Hepatocyte (in vitro differentiated cells): ENCODE data around the gene CACNA1C. TPM values are rescaled to one million over a fixed set of nuclear protein-coding genes. Genes with fewer than 3 reads are reported as not detected.

Experiments
- DNase-seq: peaks from one replicate; pipeline ENCODE4 v3.0.0-alpha.2; 2016; ENCODE audit warnings: low spot score
- H2AFZ ChIP-seq: fragments of 200-600 bp; sonication (generic); 2 replicates; pipeline ENCODE4 v1.6.0; 2016; ENCODE audit warnings: antibody characterized with exemption, mild to moderate bottlenecking
- H3K27ac ChIP-seq: fragments of 200-600 bp; sonication (generic); 2 replicates; pipeline ENCODE4 v1.5.1; 2016; ENCODE audit warnings: mild to moderate bottlenecking
- H3K27me3 ChIP-seq: fragments of 200-600 bp; sonication (generic); 2 replicates; pipeline ENCODE4 v1.6.1; 2016
- H3K36me3 ChIP-seq: fragments of 200-600 bp; sonication (generic); replicated peaks from 2 replicates; pipeline ENCODE4 v1.5.1; 2016; ENCODE audit warnings: low read depth; ENCODE audit not compliant: insufficient read depth
- H3K4me1 ChIP-seq: fragments of 200-600 bp; sonication (generic); 2 replicates; pipeline ENCODE4 v1.5.1; 2016; ENCODE audit warnings: mild to moderate bottlenecking, moderate library complexity; ENCODE audit not compliant: insufficient read depth
- H3K4me2 ChIP-seq: fragments of 200-600 bp; sonication (generic); 2 replicates; pipeline ENCODE4 v1.6.0; 2016
- H3K4me3 ChIP-seq: fragments of 200-600 bp; sonication (generic); 2 replicates; pipeline ENCODE4 v1.5.1; 2016; ENCODE audit warnings: mild to moderate bottlenecking
- H3K79me2 ChIP-seq: fragments of 200-600 bp; sonication (generic); 2 replicates; pipeline ENCODE4 v1.6.0; 2017; ENCODE audit warnings: mild to moderate bottlenecking
- H3K9me2 ChIP-seq: fragments of 200-600 bp; sonication (generic); replicated peaks from 2 replicates; pipeline ENCODE4 v1.6.0; 2017; ENCODE audit warnings: mild to moderate bottlenecking; ENCODE audit not compliant: insufficient read depth
- H3K9me3 ChIP-seq: fragments of 200-600 bp; sonication (generic); 2 replicates; pipeline ENCODE4 v1.5.1; 2016; ENCODE audit warnings: low read depth, mild to moderate bottlenecking
- H4K20me1 ChIP-seq: fragments of 200-600 bp; sonication (generic); 2 replicates; pipeline ENCODE4 v1.6.0; 2016; ENCODE audit warnings: mild to moderate bottlenecking; ENCODE audit not compliant: insufficient read depth, poor library complexity, severe bottlenecking
- EZH2 ChIP-seq: fragments of 200-600 bp; sonication (generic); IDR thresholded peaks from 2 replicates; pipeline ENCODE4 v1.6.1; 2016; ENCODE audit warnings: antibody characterized with exemption, mild to moderate bottlenecking, borderline replicate concordance
- EZH2phosphoT487 ChIP-seq: fragments of 200-600 bp; sonication (generic); IDR thresholded peaks from one replicate; pipeline ENCODE4 v1.6.1; 2018; ENCODE audit warnings: antibody characterized with exemption, mild to moderate bottlenecking, low read depth, moderate library complexity; ENCODE audit not compliant: unreplicated experiment, severe bottlenecking
- WGBS: methylation state at CpG from one replicate; pipeline ENCODE4 v1.1.6; 2016; ENCODE audit warnings: low lambda C conversion rate; ENCODE audit errors: missing lambda C conversion rate; 5-methylcytosine and 5-hydroxymethylcytosine counted together
- polyA plus RNA-seq: library from polyadenylated mRNA; unstranded; fragments of >200 nt; fragmentation: Nextera tagmentation; extraction: Ambion mirVana; gene quantifications from 2 replicates; pipeline ENCODE4 v1.2.1, GENCODE V29; 2016
- total RNA-seq: library from RNA; depleted of rRNA; stranded (reverse); fragments of >200 nt; gene quantifications from 2 replicates; pipeline ENCODE4 v1.2.3, GENCODE V29; 2014
- TF ChIP-seq, protein P1 (sequence below): fragments of 200-600 bp; sonication (generic); IDR thresholded peaks from 2 replicates; pipeline ENCODE4 v1.5.1; 2016; ENCODE audit warnings: antibody characterized with exemption, mild to moderate bottlenecking; ENCODE audit not compliant: poor library complexity

The CACNA1C gene
- total and polyA plus RNA-seq, 2 experiments from 2014 or later: 3.2 to 4.0 TPM

DNA sequence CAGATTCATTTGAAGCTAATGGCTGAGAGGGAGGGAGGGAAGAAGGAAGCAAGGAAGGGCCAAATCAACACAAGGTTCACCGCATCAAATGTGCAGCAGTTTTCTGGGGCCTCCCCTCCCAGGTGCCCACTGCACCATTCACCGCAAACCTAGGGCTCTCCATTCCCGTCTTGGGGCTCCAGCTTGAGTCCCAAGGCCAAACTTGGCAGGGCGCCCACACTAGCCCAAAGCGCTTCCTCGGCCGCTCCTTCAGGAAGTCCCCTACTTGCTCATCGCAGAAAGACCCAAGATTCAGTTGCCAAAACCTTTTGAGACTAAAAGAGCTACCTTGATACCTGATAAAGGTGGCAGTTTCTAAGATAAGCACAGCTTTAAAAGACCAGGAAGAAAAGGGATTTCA lies 601.5 kb downstream of the CACNA1C start:
- WGBS: 95% methylated on average over 8 of the region's 8 CpGs
- no peak overlapping the region for H2AFZ ChIP-seq
- no peak for TF ChIP-seq EZH2
- TF ChIP-seq, protein P1, sequence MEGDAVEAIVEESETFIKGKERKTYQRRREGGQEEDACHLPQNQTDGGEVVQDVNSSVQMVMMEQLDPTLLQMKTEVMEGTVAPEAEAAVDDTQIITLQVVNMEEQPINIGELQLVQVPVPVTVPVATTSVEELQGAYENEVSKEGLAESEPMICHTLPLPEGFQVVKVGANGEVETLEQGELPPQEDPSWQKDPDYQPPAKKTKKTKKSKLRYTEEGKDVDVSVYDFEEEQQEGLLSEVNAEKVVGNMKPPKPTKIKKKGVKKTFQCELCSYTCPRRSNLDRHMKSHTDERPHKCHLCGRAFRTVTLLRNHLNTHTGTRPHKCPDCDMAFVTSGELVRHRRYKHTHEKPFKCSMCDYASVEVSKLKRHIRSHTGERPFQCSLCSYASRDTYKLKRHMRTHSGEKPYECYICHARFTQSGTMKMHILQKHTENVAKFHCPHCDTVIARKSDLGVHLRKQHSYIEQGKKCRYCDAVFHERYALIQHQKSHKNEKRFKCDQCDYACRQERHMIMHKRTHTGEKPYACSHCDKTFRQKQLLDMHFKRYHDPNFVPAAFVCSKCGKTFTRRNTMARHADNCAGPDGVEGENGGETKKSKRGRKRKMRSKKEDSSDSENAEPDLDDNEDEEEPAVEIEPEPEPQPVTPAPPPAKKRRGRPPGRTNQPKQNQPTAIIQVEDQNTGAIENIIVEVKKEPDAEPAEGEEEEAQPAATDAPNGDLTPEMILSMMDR: no peak
- no peak for TF ChIP-seq EZH2phosphoT487

DNA sequence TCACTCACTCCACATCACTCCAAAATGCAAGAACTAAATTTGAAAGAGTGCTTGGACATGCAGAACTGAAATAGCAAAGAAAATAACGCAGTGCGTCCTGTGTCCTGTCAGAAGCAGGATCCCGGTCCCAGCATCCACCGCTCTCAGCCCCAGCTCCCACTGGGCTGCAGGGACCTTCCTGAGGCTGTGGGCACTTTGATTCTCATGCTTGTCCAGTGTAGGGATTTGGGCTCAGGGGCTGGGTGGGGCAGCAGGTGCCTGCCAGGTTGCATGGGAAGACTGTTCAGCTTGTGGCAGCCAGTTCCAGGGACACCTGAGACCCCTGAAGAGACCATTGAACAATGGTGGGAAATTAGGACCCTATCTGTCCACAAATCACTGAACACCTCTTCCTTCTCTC lies 602.0 kb downstream of the CACNA1C start:
- Histone ChIP-seq H3K4me2 (no peak overlapping the region), H3K4me3 (no peak overlapping the region), H3K36me3 (no peaks in the 10 kb centered on the region), H3K79me2 (no peaks in the 10 kb centered on the region), H3K4me1 (no peaks in the 10 kb centered on the region), H3K9me2 (no peaks in the 10 kb centered on the region), H3K9me3 (no peaks in the 10 kb centered on the region), H2AFZ (no peak overlapping the region), H3K27me3 (no peaks in the 10 kb centered on the region), H3K27ac (no peak overlapping the region), H4K20me1 (no peaks in the 10 kb centered on the region)
- 70% methylated on average over 4 of the region's 4 CpGs for WGBS
- TF ChIP-seq, protein P1: no peak
- no peak for TF ChIP-seq EZH2phosphoT487
- no peak for TF ChIP-seq EZH2
- DNase-seq: no peak

More for the DNA sequence above, 601.5 kb downstream of the CACNA1C start:
- no peak for DNase-seq
- Histone ChIP-seq H3K27ac (no peak overlapping the region), H3K79me2 (no peaks in the 10 kb centered on the region), H3K4me2 (no peak overlapping the region), H3K36me3 (no peaks in the 10 kb centered on the region), H4K20me1 (no peaks in the 10 kb centered on the region), H3K4me1 (no peaks in the 10 kb centered on the region), H3K4me3 (no peak overlapping the region), H3K9me3 (no peaks in the 10 kb centered on the region), H3K9me2 (no peaks in the 10 kb centered on the region), H3K27me3 (no peaks in the 10 kb centered on the region)

DNA sequence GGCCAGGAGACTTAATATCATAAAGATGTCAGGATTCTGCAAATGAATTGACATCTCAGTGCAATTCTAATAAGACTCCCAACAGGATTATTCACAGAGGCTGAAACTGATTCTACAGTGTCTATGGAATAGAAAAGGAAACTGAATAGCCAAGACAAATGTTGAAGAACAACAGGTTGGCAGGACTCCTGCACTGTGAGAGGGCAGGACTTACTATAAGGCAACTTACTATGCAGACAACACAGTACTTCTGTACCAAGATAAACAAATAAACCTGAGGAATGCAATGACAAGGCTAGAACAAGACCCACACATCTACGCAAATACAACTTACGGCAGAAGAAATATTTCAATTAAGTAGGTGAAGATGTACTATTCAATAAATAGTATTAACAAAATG lies 609.7 kb downstream of the CACNA1C start:
- no peak overlapping the region for H3K27ac ChIP-seq
- TF ChIP-seq EZH2phosphoT487 (no peak), EZH2 (no peak)
- TF ChIP-seq, protein P1: no peak
- H3K9me2 ChIP-seq: no peaks in the 10 kb centered on the region
- no peaks in the 10 kb centered on the region for H3K36me3 ChIP-seq
- H2AFZ ChIP-seq: no peak overlapping the region
- H3K4me1 ChIP-seq: no peaks in the 10 kb centered on the region
- H3K79me2 ChIP-seq: no peaks in the 10 kb centered on the region
- no peaks in the 10 kb centered on the region for H3K9me3 ChIP-seq
- no peak for DNase-seq
- H4K20me1 ChIP-seq: no peaks in the 10 kb centered on the region
- H3K4me3 ChIP-seq: no peak overlapping the region
- H3K4me2 ChIP-seq: no peak overlapping the region
- no peaks in the 10 kb centered on the region for H3K27me3 ChIP-seq
- 93% methylated on average over 2 of the region's 2 CpGs for WGBS
